GM19467 (cell line): ENCODE results near the gene SND1.

ENCODE experiments used
- ATAC-seq: cut with Tn5 transposase; IDR thresholded peaks from one replicate; pipeline ENCODE4 v1.9.1; 2021; ENCODE audit warnings: mild to moderate bottlenecking, moderate library complexity; ENCODE audit not compliant: unreplicated experiment

Gene SND1

DNA sequence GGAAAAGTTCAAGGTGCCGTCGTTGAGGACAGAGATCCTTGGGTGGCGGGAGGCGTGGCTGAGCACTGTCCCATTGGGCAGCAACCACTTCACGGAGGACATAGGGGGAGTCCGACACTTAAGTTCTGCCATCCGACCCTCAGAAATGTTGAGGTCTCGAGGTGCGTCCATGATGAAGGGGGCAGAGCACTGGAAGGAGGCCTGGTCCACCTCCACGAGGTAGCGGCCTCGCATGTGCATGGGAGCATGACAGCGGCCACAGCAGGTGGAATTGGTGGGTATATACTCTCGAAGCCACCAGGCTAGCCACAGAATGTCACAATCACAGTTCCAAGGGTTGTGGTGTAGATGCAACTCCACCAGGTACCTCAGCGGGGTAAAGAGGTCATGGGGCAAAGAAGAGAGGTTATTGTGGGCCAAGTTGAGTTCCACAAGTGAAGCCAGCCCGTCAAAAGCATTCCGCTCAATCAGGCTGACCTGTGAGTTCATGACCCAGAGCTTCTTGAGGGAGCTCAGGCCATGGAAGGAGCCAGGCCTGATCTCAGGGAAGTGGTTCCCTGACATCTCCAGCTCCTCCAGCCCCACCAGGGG lies 377.5 kb downstream of the SND1 start:
- no peak for ATAC-seq

DNA sequence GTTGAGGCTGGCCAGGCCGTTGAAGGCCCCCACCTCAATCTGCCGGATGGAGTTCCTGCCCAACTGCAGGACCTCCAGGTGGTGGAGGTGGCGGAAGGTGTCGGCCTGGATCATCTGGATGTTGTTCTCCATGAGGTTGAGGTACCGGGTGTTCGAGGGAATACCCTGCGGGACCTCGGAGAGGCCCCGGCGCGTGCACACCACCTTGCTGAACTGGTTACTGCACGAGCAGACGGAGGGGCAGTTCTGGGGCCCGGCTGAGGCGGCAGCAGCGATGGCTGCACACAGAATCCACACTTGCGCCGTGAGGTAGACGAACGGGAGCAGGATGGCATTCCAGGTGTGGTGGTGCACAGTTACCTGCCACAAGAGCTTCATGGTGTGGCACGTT lies 378.3 kb downstream of the SND1 start:
- ATAC-seq = no peak

DNA sequence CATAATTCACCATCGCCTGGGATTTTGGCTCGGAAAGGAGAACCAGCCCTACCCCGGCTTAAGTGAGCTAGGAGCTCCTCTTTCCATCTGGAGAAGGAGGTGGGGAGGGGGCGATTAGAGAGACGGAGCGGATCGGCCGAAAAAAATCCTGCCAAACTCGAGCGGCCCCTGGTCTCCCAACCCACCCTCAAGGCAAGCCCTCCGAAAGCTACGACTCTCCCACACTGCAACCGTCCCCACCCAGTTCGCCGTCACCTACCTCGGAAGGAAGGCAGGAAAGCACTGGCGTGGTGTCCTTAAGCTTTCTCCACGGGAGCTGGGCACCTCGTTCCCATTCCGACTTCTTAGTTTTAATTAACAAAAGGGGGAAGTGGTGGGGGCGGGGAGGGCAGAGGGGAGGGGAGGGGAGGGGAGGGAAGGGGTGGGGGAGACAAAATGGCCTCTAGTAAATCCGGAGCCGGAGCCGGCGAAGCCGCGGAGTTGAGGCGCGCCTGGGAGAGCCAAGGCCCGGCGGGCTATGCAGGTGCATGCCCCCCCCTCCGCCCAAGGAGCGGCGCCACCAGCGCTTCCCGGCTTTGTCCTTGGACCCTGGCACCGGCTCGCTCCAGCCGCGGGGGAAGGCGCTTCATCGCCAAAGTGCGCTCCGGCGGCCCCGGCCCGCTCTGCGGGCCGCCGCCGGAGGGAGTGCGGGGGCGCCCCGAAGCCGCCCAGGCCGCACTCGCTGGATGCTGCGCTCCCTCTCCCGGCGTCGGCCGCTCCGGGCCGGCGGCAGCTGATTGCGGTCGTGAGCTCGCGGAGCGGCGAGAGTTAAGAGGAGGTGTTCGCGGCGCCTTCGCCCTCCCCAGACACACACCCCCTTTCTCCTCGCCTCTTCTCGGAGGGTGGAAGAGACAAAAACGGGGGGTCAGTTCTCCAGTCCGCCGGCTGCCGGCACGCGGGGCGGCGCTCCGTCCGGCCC lies 378.9 kb downstream of the SND1 start, which contains the start of gene LRRC4:
TSS of gene LRRC4 (minus strand) at position 784 of the 958 bp plus-strand sequence. CDS start 797 bp downstream, outside the sequence.
- peak; percentile 35 for ATAC-seq

DNA sequence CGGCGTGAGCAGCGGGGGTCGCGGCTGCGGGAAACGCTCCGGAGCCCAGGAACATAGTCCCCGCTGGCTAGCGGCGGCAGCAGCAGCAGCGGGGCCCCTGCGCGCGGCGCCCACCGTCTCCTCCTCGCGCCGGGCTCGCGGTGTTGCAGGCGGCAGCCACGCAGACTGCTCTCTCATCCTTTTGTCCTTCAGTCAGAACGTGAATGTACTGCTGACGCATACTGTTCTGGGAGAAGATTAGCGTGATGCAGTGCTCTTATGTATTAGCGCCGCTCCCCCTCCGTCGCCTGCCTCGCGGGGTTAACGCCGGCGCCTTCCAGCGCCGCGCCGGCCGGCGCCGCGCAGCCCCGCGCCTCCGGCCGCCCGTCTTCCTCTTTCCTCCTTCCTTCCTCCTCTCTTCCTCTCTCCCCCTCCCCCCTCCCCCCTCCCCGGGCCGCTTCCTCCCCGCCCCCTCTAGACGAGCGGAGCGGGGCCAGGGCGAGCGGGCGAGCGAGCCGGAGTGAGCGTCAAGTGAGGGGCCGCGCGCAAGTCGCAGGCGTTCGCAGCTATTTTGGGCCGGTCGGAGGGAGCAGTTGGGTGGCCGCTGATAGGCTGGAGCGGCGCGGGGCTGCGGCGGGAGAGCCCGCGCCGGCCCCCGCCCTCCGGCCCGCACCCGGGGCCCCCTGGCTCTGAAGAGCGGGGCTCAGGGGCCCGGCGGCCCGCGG lies 380.1 kb downstream of the SND1 start:
- peak; percentile 67 for ATAC-seq

DNA sequence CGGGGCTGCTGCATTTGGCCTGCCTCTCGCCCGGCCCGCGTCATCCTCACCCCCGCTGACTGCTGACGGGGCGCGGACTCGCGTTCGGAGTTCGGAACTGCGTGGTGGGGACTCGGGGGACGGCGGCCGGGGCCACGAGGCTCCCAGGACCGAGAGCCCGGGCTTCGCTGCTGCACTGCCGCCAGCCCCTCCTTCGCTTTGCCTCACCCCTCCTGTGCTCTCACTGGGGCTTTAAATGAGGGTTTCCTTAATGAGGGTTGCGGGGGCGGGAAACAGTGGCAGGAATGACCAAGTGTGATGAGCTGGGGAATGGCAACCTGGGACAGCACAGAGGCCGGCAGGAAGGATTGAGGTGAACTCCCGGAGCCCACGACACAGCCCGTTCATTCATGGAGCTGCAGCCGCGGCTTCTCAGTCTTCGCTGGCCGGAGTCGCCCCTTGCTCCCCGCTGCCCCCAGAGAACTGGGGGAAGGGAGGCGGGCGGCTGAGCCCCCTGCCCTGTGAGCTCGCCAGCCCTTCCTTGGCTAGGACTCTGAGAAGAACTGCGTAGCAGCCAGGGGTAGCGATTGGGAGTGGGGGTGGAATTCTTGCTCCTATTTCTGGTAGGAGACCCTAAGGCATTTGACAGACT lies 380.7 kb downstream of the SND1 start:
- ATAC-seq = peak; percentile 3

DNA sequence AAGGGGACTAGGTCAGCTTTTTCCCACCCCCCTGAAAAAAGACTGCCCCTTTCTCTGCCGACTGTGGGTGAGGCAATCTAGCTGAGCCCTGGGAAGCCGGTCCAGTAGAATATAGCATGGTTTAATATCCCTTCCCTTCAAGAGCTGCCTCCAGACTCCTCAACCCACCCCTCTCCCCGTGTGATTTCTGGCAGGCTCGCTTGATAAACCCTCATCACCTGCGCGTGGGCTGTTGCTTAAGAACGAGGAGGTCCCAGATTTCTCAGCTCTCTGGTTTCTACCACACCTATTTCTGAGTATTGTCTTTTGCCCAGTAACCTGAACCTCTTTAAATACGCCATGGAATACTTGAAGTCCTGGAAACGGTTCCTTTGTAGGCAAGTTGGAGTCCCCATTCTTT lies 381.3 kb downstream of the SND1 start:
- no peak for ATAC-seq

DNA sequence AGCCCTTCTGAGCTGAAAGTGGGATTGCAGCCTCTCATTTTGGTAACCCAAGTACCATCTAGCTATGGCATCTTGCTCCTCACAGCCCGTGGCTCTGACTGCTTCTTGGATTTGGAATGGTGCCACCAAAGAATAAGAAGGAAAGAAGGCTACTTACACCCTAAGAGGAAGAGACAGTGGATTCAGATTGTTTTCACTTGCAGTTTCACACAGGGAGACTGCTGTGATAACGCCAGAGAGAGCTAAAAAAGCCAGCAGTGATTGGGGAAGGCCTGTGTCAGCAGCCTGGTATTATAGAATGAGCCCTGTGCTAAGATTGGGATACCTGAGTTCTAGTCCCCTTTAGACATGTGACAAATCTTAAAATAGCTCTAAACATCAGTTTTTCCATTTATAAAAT lies 382.8 kb downstream of the SND1 start:
- no peak for ATAC-seq

DNA sequence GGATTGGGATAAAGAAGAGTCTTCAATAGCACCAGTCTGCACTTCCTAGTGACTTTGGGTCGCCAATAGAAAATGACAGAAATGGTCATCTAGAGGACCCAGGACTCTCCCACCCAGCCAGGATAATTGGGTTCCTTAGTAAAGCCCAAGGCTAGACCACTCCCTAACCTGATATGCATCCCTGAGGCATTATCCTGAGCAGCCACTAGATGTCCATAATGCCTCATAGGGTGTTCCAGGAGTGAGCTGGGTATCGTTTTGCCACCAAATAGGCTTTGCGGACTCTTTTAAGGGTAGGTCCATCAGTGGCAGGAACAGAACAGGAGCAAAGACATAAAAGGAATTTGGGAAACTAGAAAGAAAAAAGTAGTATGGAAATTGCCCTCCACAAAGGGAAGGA lies 383.7 kb downstream of the SND1 start:
- ATAC-seq = no peak

DNA sequence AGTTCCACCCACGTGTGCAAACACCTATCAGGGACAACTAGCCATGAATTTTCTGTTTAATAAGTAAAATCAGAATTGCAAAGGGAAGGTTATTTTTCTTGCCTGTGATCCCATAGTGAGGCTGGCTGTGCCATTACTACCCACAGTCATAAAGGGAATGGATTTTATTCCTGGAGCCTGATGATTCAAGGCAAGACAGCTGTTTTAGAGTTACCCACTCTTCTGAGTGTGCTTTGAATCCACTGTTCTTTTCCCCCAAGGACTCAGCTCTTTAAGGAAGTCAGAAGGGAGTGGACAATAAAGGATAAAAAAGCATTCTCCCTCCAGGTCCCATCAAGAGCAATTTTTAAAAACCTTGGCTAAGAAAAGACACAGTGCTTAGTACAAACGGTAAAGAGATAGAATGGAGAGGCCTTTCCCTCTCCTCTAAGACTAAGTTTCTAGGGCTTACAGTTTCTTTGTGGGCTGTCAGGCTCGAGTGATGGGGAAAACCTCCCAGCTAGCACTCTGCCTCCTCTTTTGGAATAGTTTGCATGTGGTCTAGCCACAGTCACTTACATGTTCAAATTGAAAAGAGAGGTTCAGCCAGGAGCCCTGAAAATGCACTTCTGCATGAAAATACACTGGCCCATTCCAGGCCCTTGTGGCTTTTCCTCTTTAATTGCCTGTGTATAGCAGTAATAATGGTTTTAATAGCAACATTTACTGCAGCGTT lies 384.4 kb downstream of the SND1 start:
- ATAC-seq = no peak

DNA sequence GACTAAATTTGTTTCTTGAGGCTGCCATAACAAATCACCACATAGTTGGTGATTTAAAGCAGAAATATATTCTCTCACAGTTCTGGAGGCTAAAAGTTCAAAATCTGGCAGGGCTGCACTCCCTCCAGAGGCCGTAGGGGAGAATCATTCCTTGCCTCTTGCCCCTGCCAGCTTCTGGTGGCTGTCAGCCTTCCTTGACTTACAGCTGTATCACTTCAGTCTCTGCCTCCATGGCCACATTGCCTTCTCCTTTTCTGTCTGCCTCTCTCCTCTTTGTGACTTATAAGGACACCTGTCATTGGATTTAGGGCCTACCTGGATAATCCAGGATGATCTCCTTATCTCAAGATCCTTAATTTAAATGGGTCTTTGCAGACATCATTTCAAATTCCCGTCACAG lies 385.1 kb downstream of the SND1 start:
- no peak for ATAC-seq

DNA sequence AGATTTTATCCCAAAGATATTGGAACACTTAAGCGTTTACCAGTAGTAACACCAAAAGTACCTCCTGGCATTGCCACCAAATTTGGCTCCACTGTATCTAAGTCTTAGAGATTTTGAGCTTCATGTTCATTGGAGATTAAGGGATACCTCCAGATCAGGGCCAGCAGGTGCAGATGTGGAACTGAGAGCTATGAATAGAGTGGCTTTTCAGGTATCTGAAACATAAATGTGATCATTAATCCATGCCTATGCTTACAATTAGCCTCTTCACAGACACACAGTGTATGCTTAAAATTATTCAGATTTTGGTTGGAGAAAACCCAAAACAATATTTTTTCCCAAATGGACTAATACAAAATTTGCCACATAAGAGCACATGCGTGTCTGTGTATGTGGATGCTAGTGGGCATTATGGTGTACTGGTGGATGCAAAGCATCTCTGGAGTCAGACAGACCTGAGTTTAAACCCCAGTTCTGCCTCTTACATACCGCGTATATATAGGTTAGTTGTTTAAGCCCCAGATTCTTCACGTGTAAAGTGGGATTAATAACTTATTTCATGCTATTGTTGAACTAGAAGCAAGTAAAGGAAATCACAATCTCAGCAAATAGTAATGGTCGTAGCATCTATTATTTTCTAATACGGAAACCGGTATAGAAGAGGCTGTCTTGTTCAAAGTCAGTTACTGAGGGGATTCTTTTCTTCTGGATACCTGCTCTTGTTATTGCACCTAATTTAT lies 386.1 kb downstream of the SND1 start:
- ATAC-seq = no peak

DNA sequence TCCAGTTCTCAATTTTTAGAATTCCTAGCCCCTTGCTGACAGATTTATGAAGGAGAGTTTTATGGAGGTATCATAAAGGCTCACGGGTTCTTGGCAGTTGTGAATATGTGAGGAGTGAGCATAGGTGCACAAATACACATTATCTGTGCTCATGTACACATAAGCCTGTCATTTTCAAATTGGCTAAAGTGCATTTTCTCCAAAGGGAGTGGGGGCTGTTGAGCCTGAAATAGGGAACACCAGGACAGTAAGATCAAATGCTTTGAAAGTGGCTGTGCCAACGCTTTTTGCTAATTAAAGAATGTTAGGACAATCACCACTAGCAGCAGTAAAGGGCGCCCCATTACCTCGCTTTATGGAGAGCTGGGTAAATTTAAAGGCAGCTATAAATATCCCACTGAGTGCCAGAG lies 387.6 kb downstream of the SND1 start:
- no peak for ATAC-seq

DNA sequence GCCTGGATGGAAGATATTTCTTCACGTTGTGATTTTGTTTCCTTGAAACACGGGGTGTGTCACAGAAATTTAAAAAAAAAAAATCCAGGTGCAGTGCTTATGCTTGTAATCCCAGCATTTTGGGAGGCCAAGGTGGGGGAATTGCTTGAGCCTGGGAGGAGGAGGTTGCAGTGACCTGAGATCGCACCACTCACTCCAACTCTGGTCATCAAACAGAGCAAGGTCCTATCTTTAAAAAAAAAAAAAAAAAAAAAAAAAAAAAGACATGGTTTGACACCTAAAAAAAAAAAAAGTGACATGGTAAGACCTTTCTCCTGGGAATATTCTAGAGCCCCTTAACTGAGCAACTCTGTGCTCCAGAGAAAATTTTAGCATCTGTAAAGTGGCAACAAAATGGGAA lies 388.2 kb downstream of the SND1 start:
- ATAC-seq = no peak

DNA sequence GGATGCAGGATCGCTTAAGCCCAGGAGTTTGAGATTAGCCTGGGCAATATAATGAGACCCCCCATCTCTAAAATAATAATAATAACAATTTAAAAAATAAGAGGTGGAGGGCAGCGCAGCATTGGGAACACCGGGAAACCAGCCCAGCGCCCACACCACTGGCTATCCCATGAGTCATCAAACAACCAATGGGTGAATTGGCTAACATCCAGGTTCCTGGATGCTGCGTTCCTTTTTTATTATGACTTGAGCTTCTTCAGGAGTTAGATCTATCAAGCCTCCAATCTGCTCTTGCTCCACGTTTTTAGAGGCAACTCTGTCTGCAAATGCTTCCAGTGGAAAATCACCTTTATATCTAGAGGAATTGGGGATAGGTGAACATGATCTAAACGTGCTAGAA lies 389.2 kb downstream of the SND1 start:
- no peak for ATAC-seq

DNA sequence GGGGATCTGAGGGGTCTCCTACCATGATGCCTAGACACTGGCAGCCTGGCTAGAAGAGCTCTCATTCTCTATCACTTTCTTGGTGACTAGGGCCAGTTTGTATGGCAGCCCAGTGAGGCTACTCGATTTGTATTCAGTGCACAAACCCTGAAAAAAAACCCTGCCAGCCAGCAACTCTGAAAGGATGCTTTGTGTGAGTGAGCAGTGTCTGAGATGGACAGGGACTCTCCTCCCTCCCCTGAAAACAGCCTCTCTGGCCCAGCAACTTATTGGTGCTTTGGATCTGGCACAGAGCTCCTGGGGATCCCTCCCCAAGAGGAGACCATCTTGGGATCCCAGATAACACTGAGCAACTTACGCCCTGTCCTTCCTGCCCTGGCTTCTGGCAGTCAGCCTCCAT lies 390.0 kb downstream of the SND1 start:
- ATAC-seq = no peak

DNA sequence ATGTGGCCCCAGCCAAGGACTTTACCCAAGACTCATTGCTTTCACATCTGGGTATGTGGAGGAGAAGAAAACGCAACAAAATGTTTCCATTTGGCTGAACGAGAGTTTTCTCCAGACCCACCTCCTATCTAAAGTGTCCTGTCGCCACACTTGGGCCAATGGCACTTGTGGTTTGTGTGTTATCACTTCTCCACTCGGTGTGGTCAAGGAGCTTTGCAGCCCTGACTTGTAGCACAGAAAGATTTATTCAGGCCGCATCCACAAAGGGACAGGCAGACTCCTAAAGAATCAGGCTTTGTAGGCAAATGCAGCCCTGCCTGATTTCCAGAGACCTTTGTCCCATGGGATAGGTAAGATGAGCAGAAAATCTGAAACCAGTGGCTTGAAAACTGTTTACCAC lies 392.1 kb downstream of the SND1 start:
- ATAC-seq = no peak

DNA sequence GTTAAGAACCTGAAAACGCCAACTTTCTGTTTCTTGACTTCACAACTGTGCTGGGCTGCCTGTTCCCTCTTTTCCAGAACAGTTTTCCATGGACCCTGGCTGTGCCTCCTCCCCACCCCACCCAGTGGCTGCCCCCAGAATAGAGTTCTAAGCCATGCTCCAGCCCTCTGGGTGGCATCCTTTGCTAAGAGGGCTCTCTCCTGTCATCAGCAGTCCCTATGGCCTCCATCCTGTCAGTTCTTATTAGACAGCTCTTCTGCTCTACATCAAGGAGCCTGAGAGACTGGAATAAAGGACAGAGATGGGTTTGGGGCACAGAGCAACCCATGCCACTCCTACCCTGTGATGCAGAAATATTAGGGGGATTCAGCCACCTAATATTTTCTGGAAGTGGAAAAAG lies 393.2 kb downstream of the SND1 start:
- no peak for ATAC-seq

DNA sequence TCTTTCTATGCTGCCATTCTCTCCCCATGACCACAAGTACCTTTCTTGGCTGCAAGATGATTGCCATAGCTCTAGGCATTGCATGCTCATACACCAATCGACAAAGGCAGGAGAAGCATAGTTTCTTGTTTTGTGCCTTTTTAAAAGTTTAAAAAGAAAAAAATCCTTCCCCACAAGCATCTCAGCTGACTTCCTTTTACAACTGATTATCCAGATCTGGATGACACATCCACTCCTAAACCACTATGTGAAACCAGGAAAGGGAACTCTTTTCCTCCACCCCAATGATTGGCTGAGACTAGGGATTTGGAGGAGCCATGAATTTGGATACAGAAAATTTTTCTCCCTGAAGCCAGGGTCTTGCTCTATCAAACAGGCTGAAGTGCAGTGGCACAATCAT lies 393.8 kb downstream of the SND1 start:
- ATAC-seq = no peak

DNA sequence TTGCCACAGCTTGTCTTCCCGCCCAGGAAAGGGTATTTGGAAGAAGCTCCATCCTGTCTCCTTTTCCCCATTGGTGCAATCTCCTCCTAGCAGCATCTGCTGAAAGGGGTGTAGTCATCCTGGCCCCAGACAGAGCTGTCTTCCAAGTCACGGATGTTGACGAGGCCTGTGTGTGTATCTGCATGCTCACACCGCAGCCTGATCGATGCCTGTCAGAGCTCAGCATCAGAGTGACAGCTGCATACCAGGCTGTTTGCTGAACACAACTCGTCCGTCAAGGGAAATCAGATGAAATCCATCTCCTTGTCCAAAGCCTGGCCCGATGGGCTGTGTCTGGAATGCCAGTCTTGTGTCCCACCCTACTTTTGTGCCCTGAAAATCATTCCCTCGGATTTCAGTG lies 400.4 kb downstream of the SND1 start:
- no peak for ATAC-seq

DNA sequence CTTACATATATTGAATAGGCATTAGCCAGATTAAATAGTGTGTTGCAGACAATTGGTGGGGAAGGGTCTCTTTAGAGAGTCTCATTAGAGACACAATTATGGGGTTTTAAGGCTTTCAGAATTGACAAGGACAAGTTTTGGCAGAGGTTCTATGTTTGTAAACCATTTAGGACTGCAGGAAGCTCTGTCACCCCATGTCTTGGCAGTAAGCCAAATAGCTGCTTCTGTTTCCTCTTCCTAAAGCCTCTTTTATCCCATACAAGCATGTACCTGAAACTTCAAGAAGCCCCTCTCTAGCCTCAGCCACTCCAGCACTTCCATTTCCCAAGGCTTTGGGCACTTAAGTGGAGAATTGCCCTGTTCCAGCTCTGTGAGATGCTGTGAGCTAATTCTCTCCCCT lies 401.0 kb downstream of the SND1 start:
- no peak for ATAC-seq
